Stimulated activated CD4-positive, alpha-beta T cell treated with anti-CD3 and anti-CD28 coated beads, Interleukin-4, amount 100 ng/mL, for 4 hours (primary cell): ENCODE measurements around the gene WDCP.
"Not testable (repeated sequence)": the region's sequence is repeated elsewhere in the genome, so short reads cannot be mapped to it uniquely, and the experiment has no call there.

Experiments
- DNase-seq, 2 experiments: peaks; one replicate each; pipeline ENCODE4 v3.0.0-alpha.2; 2020

WDCP gene

GRCh38 chr2:24058564-24059271 is 11.5 kb upstream of the WDCP start:
- DNase-seq = no peak

DNA sequence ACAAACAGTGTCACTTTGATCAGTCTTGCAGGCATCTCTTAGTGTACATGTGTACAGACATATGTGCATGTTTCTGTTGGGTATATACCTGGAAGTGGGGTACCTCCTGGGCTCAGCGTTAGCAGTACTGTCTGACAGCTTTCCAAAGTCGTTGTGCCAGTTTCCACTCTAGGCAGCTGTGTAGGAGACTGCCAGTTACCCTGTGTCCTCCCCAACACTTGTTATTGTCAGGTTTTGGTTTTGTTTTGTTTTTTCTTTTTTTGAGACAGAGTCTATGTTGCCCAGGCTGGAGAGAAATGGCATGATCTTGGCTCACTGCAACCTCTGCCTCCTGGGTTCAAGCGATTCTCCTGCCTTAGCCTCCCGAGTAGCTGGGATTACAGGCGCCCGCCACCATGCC is 8.6 kb upstream of the WDCP start:
- DNase-seq = no peak

DNA sequence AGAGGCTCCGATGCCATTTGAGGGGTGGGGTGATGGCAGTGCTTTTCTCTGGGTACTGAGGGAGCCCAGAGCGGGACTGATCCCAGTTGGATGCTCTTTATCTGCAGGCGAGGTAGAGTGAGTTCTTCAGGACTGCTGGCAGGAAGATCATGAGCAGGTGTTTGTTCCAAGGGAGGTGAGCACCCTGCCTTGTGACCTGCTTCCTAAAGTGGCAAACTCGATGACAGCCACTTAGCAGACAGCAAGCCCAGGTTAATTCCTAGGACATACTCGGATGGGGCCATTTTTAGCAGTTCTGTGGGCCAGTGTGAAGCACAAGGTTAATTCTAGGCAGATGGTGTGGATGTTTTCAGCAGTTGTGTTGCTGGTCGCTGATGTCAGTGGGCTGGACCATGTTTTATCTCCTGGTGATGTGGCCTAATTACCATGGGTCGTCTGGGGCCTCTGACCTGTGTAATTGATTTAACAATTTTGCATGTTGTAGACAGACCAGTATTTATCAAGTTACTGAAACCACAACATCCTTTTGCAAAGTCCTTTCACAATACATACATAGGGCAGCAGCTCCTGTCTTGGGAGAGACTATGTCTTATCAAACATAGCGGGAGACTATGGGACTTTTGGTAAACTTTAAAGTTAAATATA is 7.3 kb upstream of the WDCP start:
- no peak for DNase-seq

GRCh38 chr2:24052951-24053350 is 5.8 kb upstream of the WDCP start:
- DNase-seq = no peak

DNA sequence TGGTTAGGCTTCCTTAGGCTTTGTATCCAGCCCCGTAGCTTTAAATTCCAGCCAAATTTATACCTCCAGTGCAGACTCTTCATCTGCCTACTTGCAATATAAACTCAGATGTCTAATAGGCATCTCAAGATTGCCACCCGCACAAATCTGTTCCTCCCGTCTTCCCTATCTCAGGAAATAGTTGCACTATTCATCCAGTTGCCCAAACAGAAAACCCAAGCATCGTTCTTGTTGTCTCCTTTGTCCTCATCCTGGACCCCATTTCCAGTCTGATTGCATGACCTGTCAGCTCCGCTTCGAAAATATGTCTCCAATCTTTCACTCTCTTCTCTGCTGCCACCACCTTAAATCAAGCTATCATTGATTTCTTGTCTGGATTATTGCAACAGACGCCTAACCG is 4.6 kb upstream of the WDCP start:
- no peak for DNase-seq

- peak in 1 of 2 experiments; percentile 6 for DNase-seq
These were observed 3.1 kb upstream of the WDCP start for GRCh38 chr2:24050041-24050979.

DNA sequence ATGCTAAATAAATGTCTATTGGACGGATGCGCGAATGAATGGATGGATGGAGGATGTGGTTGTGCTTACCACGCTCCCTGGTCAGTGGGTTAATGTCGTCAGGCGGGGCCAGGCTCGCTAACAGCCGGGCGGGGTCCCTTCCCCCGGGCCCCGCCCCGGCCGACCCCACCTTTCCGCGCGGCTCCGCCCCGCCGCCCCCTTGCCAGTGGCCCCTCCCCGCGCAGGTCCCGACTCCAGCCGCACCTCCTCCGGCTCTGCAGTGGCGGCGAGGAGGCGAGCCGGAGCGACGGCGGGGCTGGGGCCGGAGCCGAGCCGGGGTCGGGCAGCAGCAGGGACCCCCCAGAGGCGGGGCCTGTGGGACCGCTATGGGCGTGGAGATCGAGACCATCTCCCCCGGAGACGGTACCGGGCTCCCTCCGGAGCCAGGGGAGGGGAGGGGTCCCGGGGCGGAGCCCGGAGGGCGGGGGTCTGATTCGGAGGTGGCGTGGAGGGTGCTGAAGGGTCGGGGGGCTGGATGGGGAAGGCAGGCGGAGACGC is 2.4 kb upstream of the WDCP start, which contains the start of gene FKBP1B:
Gene FKBP1B (plus strand): TSS at position 257 of the 537 bp plus-strand sequence. CDS start 109 bp downstream, at position 366.
- peak; percentile 30 to 48 for DNase-seq

- no peak for DNase-seq
These were observed 1.7 kb upstream of the WDCP start for GRCh38 chr2:24048769-24049484.

- no peak for DNase-seq
These were observed 477 bp upstream of the WDCP start for GRCh38 chr2:24047703-24048033.

GRCh38 chr2:24046599-24046929 is 627 bp downstream of the WDCP start:
- DNase-seq = no peak

DNA sequence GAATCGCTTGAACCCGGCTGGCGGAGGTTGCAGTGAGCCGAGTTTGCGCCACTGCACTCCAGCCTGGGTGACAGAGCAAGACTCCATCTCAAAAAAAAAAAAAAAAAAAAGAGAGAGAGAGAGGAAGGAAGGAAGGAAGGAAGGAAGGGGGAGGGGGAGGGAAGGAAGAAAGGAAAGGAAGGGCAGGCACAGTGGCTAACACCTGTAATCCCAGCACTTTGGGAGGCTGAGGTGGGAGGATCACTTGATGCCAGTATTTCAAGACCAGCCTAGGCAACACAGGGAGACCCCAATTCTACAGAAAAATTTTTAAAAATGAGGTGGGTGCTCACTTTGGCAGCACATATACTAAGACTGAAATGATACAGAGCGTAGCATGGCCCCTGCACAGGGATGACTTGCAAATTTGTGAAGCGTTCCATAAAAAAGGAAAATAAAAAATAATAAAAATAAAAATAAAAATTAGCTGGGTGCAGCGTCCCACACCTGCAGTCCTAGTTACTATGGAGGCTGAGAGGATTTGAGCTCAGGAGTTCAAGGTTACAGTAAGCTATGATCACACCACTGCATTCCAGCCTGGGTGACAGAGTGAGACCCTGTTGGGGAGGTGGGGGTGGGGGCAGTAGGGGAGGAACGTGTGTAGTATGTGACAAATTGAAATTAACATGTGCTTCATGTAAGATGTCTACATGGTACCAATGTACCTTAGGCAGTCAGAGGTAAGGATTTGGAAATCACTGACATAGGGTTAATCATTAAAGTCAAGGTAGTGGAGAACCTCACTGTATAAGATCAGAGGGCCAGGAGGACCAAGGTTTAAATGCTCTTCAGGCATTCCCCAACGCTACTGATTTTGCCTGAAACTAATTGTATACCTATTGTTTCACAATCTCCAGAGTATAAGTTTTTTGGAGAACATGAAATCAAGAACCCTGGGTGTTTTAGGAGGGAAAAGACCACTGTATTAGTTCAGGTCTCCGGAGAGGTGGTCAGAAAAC is 1.4 kb downstream of the WDCP start:
- no peak for DNase-seq

DNA sequence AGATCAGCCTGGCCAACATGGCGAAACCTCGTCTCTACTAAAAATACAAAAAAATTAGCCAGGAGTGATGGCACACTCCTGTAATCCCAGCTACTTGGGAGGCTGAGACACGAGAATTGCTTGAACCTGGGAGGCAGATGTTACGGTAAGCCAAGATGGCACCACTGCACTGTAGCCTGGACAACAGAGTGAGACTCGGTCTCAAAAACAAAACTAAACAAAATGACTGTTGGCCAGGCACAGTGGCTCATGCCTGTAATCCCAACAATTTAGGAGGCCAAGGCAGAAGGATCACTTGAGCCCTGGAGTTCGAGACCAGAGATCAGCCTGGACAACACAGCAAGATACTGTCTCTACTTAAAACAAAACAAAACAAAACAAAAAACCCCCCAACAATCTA is 4.1 kb downstream of the WDCP start:
- not testable (repeated sequence) for DNase-seq

DNA sequence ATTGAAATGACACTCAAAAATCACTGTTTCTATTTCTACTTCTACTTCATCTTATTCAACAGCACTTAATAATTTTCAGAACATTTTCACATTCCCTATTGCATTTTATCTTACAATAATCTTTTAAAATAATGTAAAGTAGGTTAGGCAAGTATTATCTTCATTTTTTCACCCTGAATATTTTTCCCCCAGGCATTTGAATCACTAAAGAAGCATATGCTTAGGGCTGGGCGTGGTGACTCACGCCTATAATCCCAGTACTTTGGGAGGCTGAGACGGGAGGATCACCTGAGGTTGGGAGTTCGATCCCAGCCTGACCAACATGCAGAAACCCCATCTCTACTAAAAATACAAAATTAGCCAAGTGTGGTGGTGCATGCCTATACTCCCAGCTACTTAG is 6.7 kb downstream of the WDCP start:
- no peak for DNase-seq

GRCh38 chr2:24038786-24039499 is 8.2 kb downstream of the WDCP start:
- DNase-seq = no peak

- DNase-seq = no peak
These were observed 21.0 kb downstream of the WDCP start for GRCh38 chr2:24026233-24026632.

- DNase-seq = no peak
These were observed 22.1 kb downstream of the WDCP start for GRCh38 chr2:24024996-24025663.

DNA sequence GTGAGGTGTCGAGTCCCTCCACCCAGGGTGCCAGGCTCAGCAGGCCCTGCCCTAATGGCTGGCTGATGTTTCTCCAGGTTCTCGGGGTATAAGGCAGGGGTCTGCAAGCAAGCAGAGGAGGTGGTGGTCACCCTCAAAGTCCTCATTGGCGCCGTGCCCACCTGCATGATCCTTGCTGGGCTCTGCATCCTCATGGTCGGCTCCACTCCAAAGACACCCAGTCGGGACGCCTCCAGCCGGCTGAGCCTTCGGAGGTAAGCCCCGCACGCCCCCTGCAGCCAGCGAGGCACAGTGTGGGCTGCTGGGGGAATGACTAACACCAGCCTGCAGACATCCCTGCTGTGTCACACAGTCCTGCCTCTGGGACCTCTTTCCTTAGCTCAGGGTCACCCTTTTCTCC is 23.2 kb downstream of the WDCP start:
- no peak for DNase-seq

GRCh38 chr2:24022975-24023575 is 24.1 kb downstream of the WDCP start:
- no peak for DNase-seq

GRCh38 chr2:24022324-24022974 is 24.7 kb downstream of the WDCP start:
- no peak for DNase-seq
